Transverse colon (tissue), 4 donors: ENCODE measurements around the gene DCTPP1.

Experiments
- CTCF ChIP-seq, 5 experiments: fragments of 200-600 bp in 3 of 5; fragments of 450-650 bp in 2 of 5; sonication (generic) in 3 of 5; IDR thresholded peaks; 1 replicate in 2 of 5; 2 replicates in 3 of 5; pipeline ENCODE4 v1.5.1; 2016 to 2017; ENCODE audit warnings: antibody characterized with exemption in 5 of 5, inconsistent platforms in 3 of 5, mild to moderate bottlenecking in 2 of 5, moderate library complexity in 1 of 5
- POLR2AphosphoS5 ChIP-seq, 3 donors: sonication (generic); formaldehyde crosslinking; IDR thresholded peaks; one replicate each; pipeline ENCODE4 v1.6.1; 2016; ENCODE audit warnings: antibody characterized with exemption in 3 of 3

- TF ChIP-seq POLR2AphosphoS5 (IDR thresholded peaks at IDR 0.05) (no peak), CTCF (IDR thresholded peaks at IDR 0.05) (no peak)
Observed at GRCh38 chr16:30449116-30449435, 19.2 kb upstream of the DCTPP1 start.
